IMR-90 (cell line): Measurements from ENCODE around the gene CCSER1. TPM values are rescaled to one million over a fixed set of nuclear protein-coding genes. Genes with fewer than 3 reads are reported as not detected.

Source experiments
- ATAC-seq: fragments of 200-7000 bp; cut with Tn5 transposase; 2 replicates; pipeline ENCODE4 v1.9.1; 2020; ENCODE audit warnings: low read depth, mild to moderate bottlenecking, moderate library complexity
- BruUV-seq: library from RNA; stranded (reverse); fragments of 400-500 nt; replicated peaks from 2 replicates; lab custom pipeline; 2021; lab: Mats Ljungman, UMichigan
- CTCF ChIA-PET: fragments of 300-600 bp; formaldehyde crosslinking; extraction: SDS; loops from one replicate; lab custom pipeline; 2021; ENCODE audit warnings: antibody characterized with exemption; lab: Yijun Ruan, JAX
- POLR2A ChIA-PET: fragments of 300-600 bp; sonication (Branson Sonifier 250); formaldehyde crosslinking; loops from one replicate; lab custom pipeline; 2022; ENCODE audit warnings: antibody characterized with exemption; ENCODE audit not compliant: unreplicated experiment; lab: Charles Lee
- DNase-seq: peaks from one replicate; pipeline ENCODE4 v3.0.0; 2013
- H2AFZ ChIP-seq: replicated peaks from 2 replicates; pipeline ENCODE3; 2013; ENCODE audit warnings: low read length, mild to moderate bottlenecking; ENCODE audit not compliant: poor library complexity
- H2AK5ac ChIP-seq: 2 replicates; pipeline ENCODE4 v1.6.1; 2013; ENCODE audit warnings: low read depth, low read length, inconsistent platforms
- H2AK9ac ChIP-seq: replicated peaks from 2 replicates; pipeline ENCODE3; 2013; ENCODE audit warnings: mild to moderate bottlenecking, low read depth, low read length, moderate library complexity; ENCODE audit not compliant: poor library complexity
- H2BK120ac ChIP-seq: 2 replicates; pipeline ENCODE4 v1.6.1; 2013; ENCODE audit warnings: low read depth, low read length, inconsistent platforms
- H2BK15ac ChIP-seq: 3 replicates; pipeline ENCODE4 v1.6.1; 2013; ENCODE audit warnings: low read depth, low read length, inconsistent platforms
- H2BK20ac ChIP-seq: 2 replicates; pipeline ENCODE4 v1.6.1; 2013; ENCODE audit warnings: low read depth, mild to moderate bottlenecking, inconsistent platforms, low read length, moderate library complexity
- H2BK5ac ChIP-seq: 2 replicates; pipeline ENCODE4 v1.6.1; 2013; ENCODE audit warnings: mild to moderate bottlenecking, low read depth, low read length, inconsistent platforms; ENCODE audit not compliant: poor library complexity, severe bottlenecking
- H3K14ac ChIP-seq: replicated peaks from 2 replicates; pipeline ENCODE4 v1.6.1; 2013; ENCODE audit warnings: low read depth, low read length, inconsistent platforms
- H3K18ac ChIP-seq: 2 replicates; pipeline ENCODE4 v1.6.1; 2013; ENCODE audit warnings: low read depth, low read length, control low read depth
- H3K23ac ChIP-seq: 2 replicates; pipeline ENCODE4 v1.6.1; 2013; ENCODE audit warnings: low read depth, low read length, inconsistent platforms
- H3K27ac ChIP-seq: 2 replicates; pipeline ENCODE4 v1.5.1; 2013; ENCODE audit warnings: mild to moderate bottlenecking, control low read depth, low read length; ENCODE audit not compliant: insufficient read depth
- H3K27me3 ChIP-seq: 2 replicates; pipeline ENCODE4 v1.6.1; 2013; ENCODE audit warnings: low read length; ENCODE audit not compliant: control insufficient read depth, insufficient read depth
- H3K36me3 ChIP-seq: 2 replicates; pipeline ENCODE4 v1.6.1; 2013; ENCODE audit warnings: low read length, mixed read lengths; ENCODE audit not compliant: control insufficient read depth, insufficient read depth
- H3K4ac ChIP-seq: 2 replicates; pipeline ENCODE4 v1.6.1; 2013; ENCODE audit warnings: low read depth, low read length, inconsistent platforms
- H3K4me1 ChIP-seq: 2 replicates; pipeline ENCODE4 v1.6.1; 2013; ENCODE audit warnings: low read length, mixed read lengths; ENCODE audit not compliant: control insufficient read depth, insufficient read depth
- H3K4me2 ChIP-seq: 2 replicates; pipeline ENCODE4 v1.6.1; 2013; ENCODE audit warnings: low read depth, mild to moderate bottlenecking, control low read depth, low read length, moderate library complexity
- H3K4me3 ChIP-seq: 2 replicates; pipeline ENCODE4 v1.5.1; 2013; ENCODE audit warnings: low read depth, mild to moderate bottlenecking, control low read depth, low read length, moderate library complexity; ENCODE audit not compliant: insufficient read depth
- H3K56ac ChIP-seq: 2 replicates; pipeline ENCODE4 v1.6.1; 2013; ENCODE audit warnings: low read length, inconsistent platforms; ENCODE audit not compliant: insufficient read depth; ENCODE audit errors: extremely low read depth
- H3K79me1 ChIP-seq, 2 experiments: 2 replicates each; pipeline ENCODE4 v1.6.1; 2013; ENCODE audit warnings: low read length in 2 of 2, inconsistent platforms in 1 of 2, low read depth in 1 of 2
- H3K9ac ChIP-seq: 2 replicates; pipeline ENCODE4 v1.6.1; 2013; ENCODE audit warnings: low read depth, low read length, control low read depth
- H3K9me1 ChIP-seq: 2 replicates; pipeline ENCODE4 v1.6.1; 2013; ENCODE audit warnings: low read length, inconsistent platforms; ENCODE audit not compliant: insufficient read depth
- H3K9me3 ChIP-seq: 2 replicates; pipeline ENCODE4 v1.6.1; 2013; ENCODE audit warnings: low read length; ENCODE audit not compliant: control insufficient read depth, insufficient read depth
- H4K20me1 ChIP-seq: 2 replicates; pipeline ENCODE4 v1.6.1; 2013; ENCODE audit warnings: low read length, inconsistent platforms; ENCODE audit not compliant: insufficient read depth
- H4K5ac ChIP-seq: 2 replicates; pipeline ENCODE4 v1.6.1; 2013; ENCODE audit warnings: mild to moderate bottlenecking, low read depth, low read length, control low read depth
- H4K8ac ChIP-seq, 2 experiments: 2 replicates each; pipeline ENCODE4 v1.6.1; 2013; ENCODE audit warnings: low read depth in 2 of 2, low read length in 2 of 2, control low read depth in 1 of 2, inconsistent platforms in 1 of 2
- H4K91ac ChIP-seq: 2 replicates; pipeline ENCODE4 v1.6.1; 2013; ENCODE audit warnings: low read depth, low read length, inconsistent platforms; ENCODE audit not compliant: insufficient read depth
- BHLHE40 ChIP-seq: fragments of 150-350 bp; IDR thresholded peaks from 2 replicates; pipeline ENCODE4 v1.6.1; 2016; ENCODE audit warnings: mild to moderate bottlenecking, low read depth, low read length
- CEBPB ChIP-seq: IDR thresholded peaks from 2 replicates; pipeline ENCODE4 v1.6.1; 2012; ENCODE audit warnings: low read depth, low read length, improper control_type of control experiment
- CHD1 ChIP-seq: IDR thresholded peaks from 2 replicates; pipeline ENCODE4 v1.6.1; 2012; ENCODE audit warnings: low read depth, low read length, improper control_type of control experiment
- FOS ChIP-seq: fragments of 150-350 bp; IDR thresholded peaks from 2 replicates; pipeline ENCODE4 v1.6.1; 2016; ENCODE audit warnings: low read depth, low read length
- MXI1 ChIP-seq: IDR thresholded peaks from 2 replicates; pipeline ENCODE4 v1.6.1; 2012; ENCODE audit warnings: low read depth, mild to moderate bottlenecking, low read length, moderate library complexity, borderline replicate concordance
- NFE2L2 ChIP-seq: fragments of 150-350 bp; IDR thresholded peaks from 2 replicates; pipeline ENCODE4 v1.6.1; 2016; ENCODE audit warnings: low read depth, mild to moderate bottlenecking, low read length
- RCOR1 ChIP-seq: IDR thresholded peaks from 2 replicates; pipeline ENCODE4 v1.6.1; 2012; ENCODE audit warnings: mild to moderate bottlenecking, low read length, improper control_type of control experiment; ENCODE audit not compliant: insufficient replicate concordance
- WGBS, 2 experiments: methylation state at CpG; one replicate each; pipeline versions ENCODE4 v1.1.5 to v1.1.7; 2013; ENCODE audit warnings: missing lambda C conversion rate in 2 of 2; ENCODE audit not compliant: insufficient read length in 1 of 2; ENCODE audit errors: extremely low coverage in 2 of 2; 5-methylcytosine and 5-hydroxymethylcytosine counted together
- dilution Hi-C: fragments of 300-500 bp; cut with HindIII; formaldehyde crosslinking; loops from one replicate; pipeline ENCODE4 v1.14.3; 2018; ENCODE audit warnings: low sequenced_read_pairs; ENCODE audit not compliant: unreplicated experiment
- in situ Hi-C: fragments of 300-500 bp; cut with MboI; formaldehyde crosslinking; loops from 3 replicates; pipeline ENCODE4 v1.14.3; 2019; ENCODE audit warnings: low sequenced_read_pairs, inconsistent platforms, mixed read lengths
- intact Hi-C: fragments of 100-400 bp; cut with micrococcal nuclease; formaldehyde crosslinking; loops from 2 replicates; pipeline ENCODE4 v1.10.0; 2022
- polyA plus RNA-seq, 3 experiments: library from polyadenylated mRNA; depleted of rRNA; stranded (reverse); fragments of >200 nt; gene quantifications; 2 replicates each; pipeline ENCODE4 v1.2.3, GENCODE V29; 2012; ENCODE audit warnings: low replicate concordance in 1 of 3
- total RNA-seq: library from RNA; depleted of rRNA; stranded (reverse); fragments of >200 nt; gene quantifications from 2 replicates; pipeline ENCODE4 v1.2.3, GENCODE V29; 2012
- TF ChIP-seq, protein P1 (sequence below): conservative IDR thresholded peaks from 2 replicates; pipeline ENCODE4 v1.5.1; 2012; ENCODE audit warnings: mild to moderate bottlenecking, low read depth, low read length, improper control_type of control experiment
- TF ChIP-seq, protein P2 (sequence below): fragments of 150-350 bp; IDR thresholded peaks from 2 replicates; pipeline ENCODE4 v1.6.1; 2017; ENCODE audit warnings: mild to moderate bottlenecking, antibody characterized with exemption, low read length, low read depth

Gene CCSER1
- total and polyA plus RNA-seq, 2 of the 4 experiments (the other 2 are of a cell fraction), result not detected

DNA sequence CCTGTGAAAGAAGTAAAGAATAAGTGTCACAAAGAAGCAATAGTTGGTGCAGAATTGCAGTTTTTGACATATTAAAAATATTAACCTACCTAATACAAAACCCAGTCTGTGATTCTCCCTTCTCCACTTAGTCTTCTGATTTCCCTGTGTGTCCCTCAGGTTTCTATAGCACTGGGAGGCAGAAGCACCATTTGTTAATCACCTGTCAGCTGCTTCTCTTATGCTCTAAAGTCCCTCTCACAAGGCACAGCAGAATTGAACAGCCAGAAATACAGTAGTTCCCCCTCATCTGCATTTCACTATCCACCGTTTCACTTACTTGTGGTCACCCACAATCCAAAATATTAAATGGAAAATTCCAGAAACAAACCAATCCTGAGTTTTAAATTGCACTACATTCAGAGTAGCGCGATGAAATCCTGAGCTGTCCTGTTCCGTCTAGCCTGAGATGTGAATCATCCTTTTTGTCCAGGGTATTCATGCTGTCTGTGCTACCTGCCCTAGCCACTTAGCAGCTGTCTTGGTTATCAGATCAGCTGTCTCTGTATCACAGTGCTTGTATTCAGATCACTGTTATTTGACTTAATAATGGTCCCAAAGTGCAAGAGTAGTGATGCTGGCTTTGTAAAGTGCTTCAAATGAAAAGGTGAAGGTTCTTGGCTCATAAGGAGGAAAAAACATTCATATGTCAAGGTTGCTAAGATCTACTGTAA lies 1192.5 kb downstream of the CCSER1 start:
- no peak for DNase-seq
- ATAC-seq, result no peak
- Histone ChIP-seq H2AFZ (no peak overlapping the region), H2BK120ac (no peak overlapping the region), H4K8ac (no peak overlapping the region), H4K20me1 (no peaks in the 10 kb centered on the region), H4K91ac (no peak overlapping the region), H2AK9ac (no peak overlapping the region), H3K4me2 (no peak overlapping the region), H3K9me3 (no peaks in the 10 kb centered on the region), H3K23ac (no peak overlapping the region), H3K4me1 (no peaks in the 10 kb centered on the region), H3K4me3 (no peak overlapping the region), H3K27me3 (no peaks in the 10 kb centered on the region), H3K9ac (no peak overlapping the region), H3K56ac (no peak overlapping the region), H2BK5ac (no peak overlapping the region), H2BK15ac (no peak overlapping the region), H3K9me1 (no peaks in the 10 kb centered on the region), H3K36me3 (no peaks in the 10 kb centered on the region), H3K27ac (no peak overlapping the region), H2AK5ac (no peak overlapping the region), H3K79me1 (no peaks in the 10 kb centered on the region), H2BK20ac (no peak overlapping the region), H3K14ac (no peak overlapping the region), H3K4ac (no peak overlapping the region), H4K5ac (no peak overlapping the region), H3K18ac (no peak overlapping the region)
- BruUV-seq, result no TSS peak
- in situ Hi-C loops, result no loop called here
- intact Hi-C loops, result no loop called here
- dilution Hi-C loops, result no loop called here
- CTCF ChIA-PET, result no interaction called here
- POLR2A ChIA-PET, result no interaction called here
- WGBS, 2 experiments, result no CpG with 5 or more reads among the region's 4 CpGs
- TF ChIP-seq CEBPB (no peak), FOS (no peak), BHLHE40 (no peak), CHD1 (no peak), MXI1 (no peak), RCOR1 (no peak), NFE2L2 (no peak)
- TF ChIP-seq, protein P1, sequence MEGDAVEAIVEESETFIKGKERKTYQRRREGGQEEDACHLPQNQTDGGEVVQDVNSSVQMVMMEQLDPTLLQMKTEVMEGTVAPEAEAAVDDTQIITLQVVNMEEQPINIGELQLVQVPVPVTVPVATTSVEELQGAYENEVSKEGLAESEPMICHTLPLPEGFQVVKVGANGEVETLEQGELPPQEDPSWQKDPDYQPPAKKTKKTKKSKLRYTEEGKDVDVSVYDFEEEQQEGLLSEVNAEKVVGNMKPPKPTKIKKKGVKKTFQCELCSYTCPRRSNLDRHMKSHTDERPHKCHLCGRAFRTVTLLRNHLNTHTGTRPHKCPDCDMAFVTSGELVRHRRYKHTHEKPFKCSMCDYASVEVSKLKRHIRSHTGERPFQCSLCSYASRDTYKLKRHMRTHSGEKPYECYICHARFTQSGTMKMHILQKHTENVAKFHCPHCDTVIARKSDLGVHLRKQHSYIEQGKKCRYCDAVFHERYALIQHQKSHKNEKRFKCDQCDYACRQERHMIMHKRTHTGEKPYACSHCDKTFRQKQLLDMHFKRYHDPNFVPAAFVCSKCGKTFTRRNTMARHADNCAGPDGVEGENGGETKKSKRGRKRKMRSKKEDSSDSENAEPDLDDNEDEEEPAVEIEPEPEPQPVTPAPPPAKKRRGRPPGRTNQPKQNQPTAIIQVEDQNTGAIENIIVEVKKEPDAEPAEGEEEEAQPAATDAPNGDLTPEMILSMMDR, result no peak
- TF ChIP-seq, protein P2, sequence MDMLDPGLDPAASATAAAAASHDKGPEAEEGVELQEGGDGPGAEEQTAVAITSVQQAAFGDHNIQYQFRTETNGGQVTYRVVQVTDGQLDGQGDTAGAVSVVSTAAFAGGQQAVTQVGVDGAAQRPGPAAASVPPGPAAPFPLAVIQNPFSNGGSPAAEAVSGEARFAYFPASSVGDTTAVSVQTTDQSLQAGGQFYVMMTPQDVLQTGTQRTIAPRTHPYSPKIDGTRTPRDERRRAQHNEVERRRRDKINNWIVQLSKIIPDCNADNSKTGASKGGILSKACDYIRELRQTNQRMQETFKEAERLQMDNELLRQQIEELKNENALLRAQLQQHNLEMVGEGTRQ, result no peak
